ENCODE results near the gene PDS5A.
"Not testable (repeated sequence)": the region's sequence is repeated elsewhere in the genome, so short reads cannot be mapped to it uniquely, and the experiment has no call there.

Gene PDS5A

GRCh38 chr4:39977489-39978377 lies at the start of gene PDS5A:
PDS5A (minus strand) TSS chr4:39977911; CDS start chr4:39976577, 1,334 bp downstream.
- peak; percentile 30 for DNase-seq (ENCODE audit: low read depth, low spot score)

- DNase-seq (ENCODE audit: low read depth, low spot score) = not testable (repeated sequence)
Measured at GRCh38 chr4:40024049-40024448, 46.3 kb upstream of the PDS5A start.

GRCh38 chr4:40021116-40021515 lies 43.4 kb upstream of the PDS5A start:
- not testable (repeated sequence) for DNase-seq (ENCODE audit: low read depth, low spot score)

- DNase-seq (ENCODE audit: low read depth, low spot score) = no peak
Measured at GRCh38 chr4:40020221-40020620, 42.5 kb upstream of the PDS5A start.

GRCh38 chr4:40016007-40016406 lies 38.3 kb upstream of the PDS5A start:
- no peak for DNase-seq (ENCODE audit: low read depth, low spot score)

- no peak for DNase-seq (ENCODE audit: low read depth, low spot score)
Measured at GRCh38 chr4:40003986-40004385, 26.3 kb upstream of the PDS5A start.

- no peak for DNase-seq (ENCODE audit: low read depth, low spot score)
Measured at GRCh38 chr4:40000711-40001110, 23.0 kb upstream of the PDS5A start.

GRCh38 chr4:39998659-39999345 lies 21.1 kb upstream of the PDS5A start:
- DNase-seq (ENCODE audit: low read depth, low spot score) = no peak

GRCh38 chr4:39996811-39997210 lies 19.1 kb upstream of the PDS5A start:
- no peak for DNase-seq (ENCODE audit: low read depth, low spot score)

- no peak for DNase-seq (ENCODE audit: low read depth, low spot score)
Measured at GRCh38 chr4:39994406-39994805, 16.7 kb upstream of the PDS5A start.

GRCh38 chr4:39989381-39989780 lies 11.7 kb upstream of the PDS5A start:
- not testable (repeated sequence) for DNase-seq (ENCODE audit: low read depth, low spot score)

- DNase-seq (ENCODE audit: low read depth, low spot score) = no peak
Measured at GRCh38 chr4:39987485-39987884, 9.8 kb upstream of the PDS5A start.

- DNase-seq (ENCODE audit: low read depth, low spot score) = no peak
Measured at GRCh38 chr4:39978904-39979303, 1.2 kb upstream of the PDS5A start.

GRCh38 chr4:39978378-39978775 lies 666 bp upstream of the PDS5A start:
- DNase-seq (ENCODE audit: low read depth, low spot score) = no peak

- no peak for DNase-seq (ENCODE audit: low read depth, low spot score)
Measured at GRCh38 chr4:39976945-39977488, 694 bp downstream of the PDS5A start.

GRCh38 chr4:39976141-39976944 lies 1.4 kb downstream of the PDS5A start:
- peak; percentile 47 for DNase-seq (ENCODE audit: low read depth, low spot score)

GRCh38 chr4:39975488-39976089 lies 2.1 kb downstream of the PDS5A start:
- DNase-seq (ENCODE audit: low read depth, low spot score) = no peak

GRCh38 chr4:39973052-39973451 lies 4.7 kb downstream of the PDS5A start:
- not testable (repeated sequence) for DNase-seq (ENCODE audit: low read depth, low spot score)

- no peak for DNase-seq (ENCODE audit: low read depth, low spot score)
Measured at GRCh38 chr4:39970671-39971640, 6.8 kb downstream of the PDS5A start.

- DNase-seq (ENCODE audit: low read depth, low spot score) = no peak
Measured at GRCh38 chr4:39963656-39964055, 14.1 kb downstream of the PDS5A start.

All from iPS DF 19.7 (cell line).